HG03457 (cell line): ENCODE data around the gene MNX1.
A peak's percentile ranks its signal among the peaks of the same experiment; 100 is the strongest.

Experiments used
- ATAC-seq: cut with Tn5 transposase; IDR thresholded peaks from one replicate; pipeline ENCODE4 v1.9.1; 2021; ENCODE audit warnings: moderate number of reproducible peaks; ENCODE audit not compliant: unreplicated experiment

MNX1 gene

DNA sequence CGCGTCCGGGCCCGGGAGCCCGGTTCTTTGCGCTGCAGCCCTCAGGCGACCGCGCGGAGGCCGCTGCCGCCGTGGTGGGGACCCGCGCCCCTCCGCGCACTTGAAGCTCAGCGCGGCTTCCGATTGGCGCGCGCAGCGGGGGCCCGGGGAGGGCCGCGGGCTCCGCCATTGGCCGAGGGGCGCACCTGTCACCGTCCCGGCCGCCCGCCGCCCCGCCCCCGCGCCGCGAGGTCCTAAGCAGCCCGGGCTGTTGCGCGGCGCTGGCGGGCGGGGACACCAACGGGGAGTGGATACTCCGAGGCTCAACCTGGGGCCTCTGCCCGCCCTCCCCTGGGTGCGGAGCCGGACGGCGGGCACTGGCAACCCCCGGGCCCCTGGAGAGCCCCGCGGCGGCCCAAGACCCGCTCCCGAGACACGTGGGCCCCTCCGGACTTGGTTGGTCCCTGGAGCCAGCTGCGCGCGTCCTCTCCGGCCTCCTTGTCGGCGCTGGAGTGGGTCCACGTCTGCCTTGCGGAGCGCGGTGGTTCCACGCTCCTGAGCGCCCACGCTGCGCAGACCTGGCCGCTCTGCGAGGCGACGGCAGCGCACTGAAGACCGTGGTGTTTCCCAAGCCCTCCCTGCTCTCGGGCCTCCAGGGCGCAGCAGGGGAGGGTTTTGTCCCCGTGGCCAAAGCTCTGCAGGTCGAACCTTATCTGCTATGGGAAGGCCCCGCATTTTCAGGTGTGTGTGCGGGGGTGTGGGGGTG lies at the start of gene MNX1:
TSS of gene MNX1 (minus strand) at position 76 of the 745 bp plus-strand sequence. CDS start 313 bp downstream, outside the sequence.
- peak; percentile 65 for ATAC-seq

DNA sequence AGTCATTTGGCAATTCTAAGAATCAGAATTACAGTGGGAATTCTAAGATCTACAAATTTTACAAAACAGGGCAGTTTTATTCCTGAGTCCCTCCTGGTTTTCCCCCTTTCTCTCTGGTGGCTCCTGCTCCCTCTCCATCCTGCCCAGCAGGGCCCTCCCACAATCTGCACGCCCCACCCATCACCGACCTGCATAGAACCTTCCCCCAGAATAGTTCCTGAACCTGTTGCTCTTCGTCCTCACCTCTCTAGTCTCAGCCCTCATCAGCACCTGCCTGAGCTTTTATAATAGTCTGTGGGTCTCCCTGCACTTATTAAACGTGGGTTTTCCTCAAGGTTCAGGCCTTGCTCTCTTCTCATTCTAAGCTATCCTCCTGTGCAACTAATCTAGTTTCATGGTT lies 49.1 kb upstream of the MNX1 start:
- no peak for ATAC-seq

DNA sequence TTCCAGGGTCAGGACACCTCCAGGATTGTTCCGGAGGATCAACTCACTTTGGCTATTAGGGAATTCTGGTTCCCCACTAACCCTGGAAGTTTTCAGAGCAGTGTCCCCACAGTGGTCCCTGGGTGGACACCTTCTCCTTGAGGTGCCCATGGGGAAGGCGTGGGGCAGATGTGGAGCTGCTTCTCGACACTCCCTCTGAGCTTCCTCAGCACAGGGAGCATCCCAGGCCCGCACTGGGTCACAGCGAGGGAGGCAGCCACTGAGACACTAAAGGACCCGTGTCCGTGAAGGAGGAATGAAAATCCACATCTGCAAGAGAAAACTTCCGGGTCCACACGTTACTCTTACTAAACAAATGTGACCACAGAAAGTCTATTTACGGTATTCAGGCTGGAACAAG lies 48.2 kb upstream of the MNX1 start:
- no peak for ATAC-seq

DNA sequence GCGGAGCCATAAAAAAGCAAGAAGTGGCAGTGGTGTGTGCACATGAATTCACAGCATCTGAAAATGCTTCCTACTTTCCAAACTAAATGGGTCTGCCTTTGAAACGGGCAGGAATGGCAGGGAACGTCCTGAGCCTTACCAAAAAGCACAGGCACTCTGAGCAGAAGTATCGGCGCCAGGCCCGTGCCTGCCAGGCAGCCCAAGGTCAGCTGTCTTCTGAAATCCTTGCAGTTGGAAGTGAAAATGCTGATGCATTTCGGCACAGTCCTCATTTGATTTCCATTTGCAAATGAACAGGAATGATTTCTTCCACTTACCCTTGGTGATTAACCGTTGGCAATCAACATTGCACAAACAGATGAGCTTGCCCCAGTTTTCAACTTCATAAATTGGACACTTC lies 47.6 kb upstream of the MNX1 start:
- ATAC-seq: no peak

DNA sequence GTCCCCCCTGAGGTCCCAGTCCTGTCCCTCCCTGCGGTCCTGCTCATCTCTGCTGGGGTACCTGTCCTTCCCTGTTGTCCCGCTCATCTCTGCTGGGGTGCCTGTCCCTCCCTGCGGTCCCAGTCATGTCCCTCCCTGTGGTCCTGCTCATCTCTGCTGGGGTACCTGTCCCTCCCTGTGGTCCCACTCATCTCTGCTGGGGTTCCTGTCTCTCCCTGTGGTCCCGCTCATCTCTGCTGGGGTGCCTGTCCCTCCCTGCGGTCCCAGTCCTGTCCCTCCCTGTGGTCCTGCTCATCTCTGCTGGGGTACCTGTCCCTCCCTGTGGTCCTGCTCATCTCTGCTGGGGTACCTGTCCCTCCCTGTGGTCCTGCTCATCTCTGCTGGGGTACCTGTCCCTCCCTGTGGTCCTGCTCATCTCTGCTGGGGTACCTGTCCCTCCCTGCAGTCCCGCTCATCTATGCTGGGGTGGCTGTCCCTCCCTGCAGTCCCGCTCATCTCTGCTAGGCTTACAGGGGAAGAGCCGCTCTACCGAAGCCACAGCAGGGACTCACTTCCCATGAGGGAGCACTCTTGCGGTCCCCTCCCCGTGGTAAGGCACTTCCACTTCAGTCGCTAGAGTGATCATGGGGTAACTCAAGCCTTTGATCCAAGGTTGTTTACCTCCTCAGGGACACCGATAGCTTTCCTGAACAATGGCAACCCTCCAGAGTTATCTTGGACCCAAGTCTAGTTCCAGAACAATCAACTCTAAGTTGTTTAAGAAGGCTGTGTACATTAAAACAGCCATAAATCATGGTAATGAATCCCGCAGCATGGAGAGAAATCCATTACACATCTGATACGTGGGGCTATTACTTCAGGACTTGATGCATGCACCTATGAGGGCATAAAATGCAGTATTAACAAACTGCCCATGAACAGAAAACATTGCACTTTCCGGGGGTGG lies 46.8 kb upstream of the MNX1 start:
- no peak for ATAC-seq

DNA sequence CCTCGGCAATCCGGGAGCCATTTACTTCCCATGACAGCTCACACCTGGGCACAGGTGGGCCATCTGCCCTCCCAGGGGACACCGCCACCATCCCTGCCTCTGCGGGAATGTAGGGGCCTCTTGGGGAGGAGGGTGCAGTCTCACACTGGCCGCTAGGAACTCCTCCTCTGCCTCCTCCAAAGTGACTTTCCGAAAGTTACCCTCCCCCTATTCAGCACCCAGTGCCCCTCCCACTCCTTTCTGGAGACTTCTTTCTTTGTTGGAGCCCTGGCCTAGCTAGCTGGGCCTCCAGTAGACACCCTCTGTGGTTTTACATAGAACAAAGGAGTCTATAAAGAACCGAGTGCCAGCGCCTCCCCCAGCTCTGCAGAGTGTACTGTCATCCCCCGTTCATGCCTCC lies 45.8 kb upstream of the MNX1 start:
- ATAC-seq: no peak

DNA sequence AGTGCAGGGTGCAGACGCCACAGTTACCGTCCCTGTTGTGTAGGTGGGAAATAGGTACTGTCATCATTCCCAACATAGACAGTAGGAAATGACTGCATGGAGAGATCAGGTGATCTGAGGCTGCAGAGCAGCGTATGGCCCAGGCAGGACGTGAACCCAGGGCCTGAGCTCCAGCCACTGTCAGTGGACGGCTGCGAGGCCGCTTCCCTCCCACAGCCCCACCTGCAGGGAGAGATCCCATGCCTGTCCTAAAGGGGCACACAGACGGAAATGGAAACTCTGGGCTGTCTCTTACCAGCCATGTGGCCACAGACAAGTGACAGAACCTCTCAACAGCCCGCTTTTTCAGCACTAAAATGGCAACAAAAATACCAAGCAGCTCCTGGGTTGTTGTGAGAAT lies 44.5 kb upstream of the MNX1 start:
- no peak for ATAC-seq

DNA sequence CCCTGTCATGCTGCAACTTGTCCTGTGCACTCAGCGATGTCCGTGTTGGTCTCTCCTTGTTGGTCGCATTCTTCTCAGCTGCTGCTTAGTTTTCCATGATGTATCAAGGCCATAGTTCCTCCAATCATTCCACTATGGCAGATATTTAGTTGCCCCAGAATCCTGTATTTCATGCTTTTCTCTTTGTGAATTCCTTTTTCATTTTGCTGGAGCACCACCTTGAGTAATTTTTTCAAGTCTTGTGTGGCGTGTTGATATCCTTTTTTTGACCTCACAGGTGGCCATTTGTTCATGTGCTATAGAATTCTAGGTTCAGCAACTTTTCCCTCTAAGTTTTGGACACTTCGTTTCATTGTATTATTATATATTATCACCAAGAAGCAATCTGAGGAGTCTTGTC lies 42.7 kb upstream of the MNX1 start:
- no peak for ATAC-seq

DNA sequence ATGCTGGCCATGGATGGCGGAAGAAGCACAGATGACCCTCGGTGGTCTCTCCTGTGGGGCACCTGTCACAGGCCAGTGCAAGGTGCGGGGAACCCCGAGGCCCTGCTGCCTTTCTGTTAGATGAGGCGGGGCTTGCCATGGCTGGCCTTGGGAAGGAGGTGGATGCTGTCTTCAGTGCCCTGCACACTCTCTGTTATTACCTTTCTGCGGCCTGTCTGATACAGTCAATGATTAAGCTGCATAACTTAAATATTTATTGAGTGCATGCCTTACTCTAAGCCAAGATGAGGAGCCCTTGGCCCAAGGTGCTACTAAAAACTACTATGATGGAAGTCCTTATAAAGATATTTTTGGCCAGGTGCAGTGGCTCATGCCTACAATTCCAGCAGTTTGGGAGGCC lies 36.7 kb upstream of the MNX1 start:
- no peak for ATAC-seq

DNA sequence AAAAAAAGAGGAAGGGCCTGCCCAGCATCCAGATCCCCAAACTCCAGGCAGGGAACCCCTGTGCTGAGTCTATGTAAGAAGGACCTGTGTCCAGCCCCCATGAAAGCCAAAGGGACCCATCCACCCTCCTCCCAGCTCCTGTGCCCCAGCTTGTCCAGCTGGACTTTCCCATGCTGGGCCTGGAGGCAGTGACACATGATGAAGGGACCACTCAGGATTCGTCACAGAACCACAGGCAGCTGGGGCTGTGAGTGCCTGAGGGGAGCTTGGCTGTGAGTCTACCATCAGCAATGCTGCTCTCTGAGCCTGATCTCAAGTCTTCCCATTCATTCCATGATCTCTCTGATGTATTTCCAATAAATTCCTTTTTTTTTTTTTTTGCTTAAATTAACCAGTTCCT lies 36.2 kb upstream of the MNX1 start:
- ATAC-seq: no peak

DNA sequence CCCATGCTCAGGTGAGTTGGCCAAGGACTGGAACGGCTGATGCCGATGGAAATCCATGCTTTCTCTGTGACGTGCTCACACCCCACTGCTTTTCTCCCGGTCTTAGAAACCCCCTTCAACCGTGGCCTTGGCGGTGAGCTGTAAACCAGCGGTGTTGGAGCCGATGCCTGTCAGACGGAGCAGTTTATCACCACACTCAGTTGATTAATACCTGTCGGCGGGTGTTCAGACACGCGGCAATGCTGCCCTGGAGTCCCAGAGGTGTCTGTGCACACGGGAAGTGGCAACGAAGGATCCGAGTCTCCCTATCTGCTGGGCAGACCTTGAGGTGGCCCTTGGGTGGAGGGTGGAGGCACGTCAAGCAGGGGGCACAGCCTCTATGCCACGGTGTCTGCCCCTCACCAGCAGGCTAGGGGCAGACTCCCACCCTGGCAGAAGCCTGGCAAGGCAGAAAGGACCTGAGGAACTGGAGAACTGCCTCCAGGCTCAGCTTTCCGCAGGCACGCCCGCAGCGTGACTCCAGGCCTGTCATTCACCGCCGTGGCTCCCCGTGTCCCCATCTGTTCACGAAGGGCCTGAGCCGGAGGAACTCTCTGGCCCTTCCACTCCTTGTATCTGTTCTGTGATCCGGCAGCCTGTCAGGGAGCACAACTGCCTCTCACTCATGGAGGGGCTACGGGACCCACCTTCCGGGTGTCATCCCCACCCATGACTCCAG lies 34.6 kb upstream of the MNX1 start:
- no peak for ATAC-seq

DNA sequence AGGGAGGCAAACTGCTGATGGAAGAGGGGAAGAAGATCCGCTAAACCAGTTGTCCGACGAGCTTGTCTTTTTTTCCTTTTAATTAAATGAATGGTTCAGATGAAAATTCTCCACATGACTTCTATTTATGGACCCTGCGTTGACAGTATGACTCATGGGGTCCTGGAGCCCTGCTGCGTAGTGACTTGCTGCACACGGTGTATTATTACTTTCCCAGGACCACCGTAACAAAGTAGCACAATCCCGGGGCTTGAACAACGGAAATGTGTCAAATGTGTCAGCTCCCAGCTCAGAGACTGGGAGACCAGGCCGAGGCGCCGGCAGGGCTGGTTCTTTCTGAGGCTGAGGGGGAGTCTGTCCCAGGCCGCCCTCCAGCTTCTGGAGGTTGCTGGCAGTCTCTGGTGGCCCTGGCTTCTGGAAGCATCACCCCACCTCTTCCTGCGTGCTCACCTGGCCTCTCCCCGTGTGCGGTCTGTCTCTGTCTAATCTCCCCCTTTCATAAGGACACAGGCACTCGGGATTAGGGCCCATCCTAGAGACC lies 33.8 kb upstream of the MNX1 start:
- no peak for ATAC-seq

DNA sequence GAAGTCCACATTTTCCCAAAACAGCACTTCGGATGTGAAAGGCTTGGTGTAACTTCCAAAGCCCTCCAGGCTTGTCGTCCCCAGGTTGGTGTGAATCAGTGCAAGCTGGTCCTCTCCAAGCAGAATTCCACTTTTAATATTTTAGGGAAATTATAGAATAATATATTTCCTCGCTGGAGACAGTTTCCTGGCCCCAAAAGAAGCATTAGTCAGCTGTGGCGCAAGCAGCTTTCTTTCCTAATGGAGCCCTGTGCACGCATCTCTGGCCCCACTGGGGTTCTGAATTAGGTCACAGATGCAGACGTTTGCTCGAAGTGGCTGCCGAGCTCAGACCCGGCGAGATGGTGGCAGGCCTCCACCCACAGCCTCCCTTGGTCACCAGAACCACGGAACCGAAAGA lies 33.3 kb upstream of the MNX1 start:
- ATAC-seq: no peak

DNA sequence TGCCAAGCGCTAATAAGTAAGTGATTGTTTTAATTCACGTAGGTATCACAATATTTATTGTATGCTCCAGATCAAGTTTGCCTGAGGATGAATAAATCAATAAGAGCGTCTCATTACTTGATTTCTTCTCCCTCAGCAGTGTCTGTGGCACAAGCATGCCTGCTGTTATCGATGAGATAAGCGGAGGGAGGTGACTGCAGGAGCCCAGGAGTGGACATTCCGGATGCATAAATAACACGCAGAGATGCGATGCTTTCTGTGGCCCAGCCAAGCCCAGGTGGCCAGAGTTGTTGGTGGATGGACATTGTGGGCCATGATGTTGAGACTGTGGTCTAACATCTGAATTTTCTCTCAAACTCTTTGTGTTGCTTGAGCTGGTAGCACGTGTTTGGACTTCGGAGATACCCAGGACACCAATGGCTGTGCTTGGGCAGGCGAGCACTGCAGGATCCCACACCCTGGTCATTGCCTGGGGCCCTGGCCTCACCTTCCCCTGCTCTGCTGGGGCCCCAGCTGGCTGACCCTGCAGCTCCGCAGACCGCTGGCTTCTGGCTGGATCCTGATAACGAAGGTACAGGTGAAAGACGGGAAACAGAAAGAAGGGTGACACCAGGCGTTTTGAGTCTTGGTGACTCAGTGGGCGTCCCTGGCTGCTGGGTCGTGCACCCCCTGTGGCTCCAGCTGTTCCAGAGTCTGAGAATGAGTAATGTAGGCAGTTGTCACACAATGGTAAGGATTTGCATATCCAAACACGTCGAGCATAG lies 31.2 kb upstream of the MNX1 start:
- ATAC-seq: no peak

DNA sequence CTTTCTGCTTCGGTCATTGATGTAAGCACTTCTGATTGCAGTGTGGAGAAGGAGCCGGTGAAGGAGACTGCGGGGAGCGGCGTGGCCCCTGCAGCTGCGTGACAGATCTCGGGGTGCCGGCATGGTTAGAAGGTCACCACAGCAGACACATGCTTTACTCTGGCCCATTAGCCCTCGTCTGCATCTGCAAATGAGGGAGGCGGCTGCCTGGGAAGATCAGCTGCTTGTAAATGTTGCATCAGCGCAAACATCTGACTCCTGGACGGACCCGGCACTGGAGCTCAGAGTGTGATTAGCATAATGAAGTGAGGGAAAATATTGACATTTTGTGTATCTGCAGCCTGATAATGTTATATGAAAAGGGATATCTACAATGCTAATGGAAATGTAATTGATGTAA lies 30.5 kb upstream of the MNX1 start:
- ATAC-seq: no peak

DNA sequence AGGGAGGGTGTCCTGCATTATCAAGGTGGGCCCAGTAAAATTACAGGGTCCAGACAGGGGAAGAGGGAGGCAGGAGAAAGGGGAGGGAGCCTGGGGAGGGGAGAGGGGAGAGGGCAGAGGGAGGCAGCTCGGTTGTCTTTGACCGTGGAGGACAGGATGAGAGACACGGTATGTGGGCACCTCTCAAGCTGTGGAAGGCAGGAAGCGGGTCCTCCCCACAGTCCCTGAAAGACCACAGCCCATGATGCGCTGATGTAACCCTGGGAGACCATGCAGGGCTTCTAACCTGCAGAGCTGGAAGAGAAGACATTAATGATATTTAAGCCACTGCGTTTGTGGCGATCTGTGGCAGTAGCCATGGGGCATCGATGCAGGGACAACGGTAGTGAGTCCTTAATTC lies 27.2 kb upstream of the MNX1 start:
- no peak for ATAC-seq

DNA sequence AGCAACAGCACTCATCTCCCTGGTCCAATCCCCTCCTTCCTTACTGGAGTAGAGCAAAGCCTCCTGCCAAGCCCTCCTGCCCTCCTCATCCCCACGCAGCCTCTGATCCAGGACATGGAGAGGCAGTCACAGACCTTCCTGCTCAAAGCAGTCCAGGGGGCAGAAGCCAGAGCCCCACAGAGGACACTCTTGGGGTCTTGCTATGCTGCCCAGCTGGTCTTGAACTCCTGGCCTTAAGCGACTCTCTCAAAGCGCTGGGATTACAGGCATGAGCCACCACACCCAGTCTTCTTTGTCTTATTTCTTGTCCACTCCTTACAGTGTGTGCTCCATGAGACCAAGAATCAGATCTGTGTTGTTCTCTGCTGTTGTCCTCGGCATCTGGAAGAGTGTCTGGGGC lies 26.6 kb upstream of the MNX1 start:
- no peak for ATAC-seq

DNA sequence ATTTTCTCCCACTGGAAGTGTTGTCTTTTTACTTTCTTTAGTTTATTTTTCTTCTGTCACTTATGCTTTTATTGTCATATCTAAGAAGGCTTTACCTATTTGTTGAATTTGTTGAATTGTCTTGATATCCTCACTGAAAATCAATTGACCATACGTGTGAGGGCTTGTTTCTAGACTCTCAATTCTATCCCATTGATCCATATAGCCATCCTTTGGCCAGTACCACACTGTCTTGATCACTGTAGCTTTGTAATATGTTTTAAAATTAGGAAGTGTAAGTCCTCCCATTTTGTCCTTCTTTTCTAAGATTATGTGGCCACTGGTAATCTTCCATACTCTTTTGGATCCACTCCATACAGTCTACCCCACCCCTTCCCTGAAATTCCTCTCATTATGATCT lies 25.5 kb upstream of the MNX1 start:
- ATAC-seq: no peak

DNA sequence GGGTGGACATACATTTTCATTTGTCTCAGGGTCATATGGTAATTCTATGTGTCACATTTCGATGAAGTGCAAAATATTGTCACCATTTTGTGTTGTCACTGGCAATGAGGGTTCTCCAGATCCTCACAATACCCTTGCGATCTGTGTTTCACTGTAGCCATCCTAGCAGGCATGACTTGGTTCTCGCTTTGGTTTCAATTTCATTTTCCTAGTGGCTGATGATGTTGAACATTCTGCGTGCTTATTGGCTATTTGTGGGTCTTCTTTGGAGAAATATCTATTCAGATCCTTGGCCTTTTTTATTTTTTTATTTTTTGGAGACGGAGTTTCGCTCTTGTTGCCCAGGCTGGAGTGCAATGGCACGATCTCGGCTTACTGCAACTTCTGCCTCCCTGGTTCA lies 24.8 kb upstream of the MNX1 start:
- ATAC-seq: no peak
